CD14-positive monocyte (primary cell): ENCODE results near the gene ZC3H6. TPM values are rescaled to one million over a fixed set of nuclear protein-coding genes. Genes with fewer than 3 reads are reported as not detected.

Experiments
- DNase-seq, 3 donors: peaks; one replicate each; pipeline ENCODE4 v3.0.0-alpha.2; 2011 to 2022
- H2AFZ ChIP-seq: 2 replicates; pipeline ENCODE4 v1.6.0; 2012; ENCODE audit warnings: mild to moderate bottlenecking, low read depth, low read length, inconsistent platforms; ENCODE audit not compliant: insufficient read depth, poor library complexity, severe bottlenecking
- H3K27ac ChIP-seq, 2 donors: 1 replicate in 1 of 2; 2 replicates in 1 of 2; pipeline ENCODE4 v1.5.1; 2012 to 2013; ENCODE audit warnings: low read length in 2 of 2, control low read depth in 1 of 2, inconsistent platforms in 1 of 2, low read depth in 1 of 2, mild to moderate bottlenecking in 1 of 2
- H3K27me3 ChIP-seq, 2 donors: one replicate each; pipeline versions ENCODE4 v1.6.0 to v1.6.1; 2011 to 2013; ENCODE audit warnings: low read length in 2 of 2; ENCODE audit not compliant: control insufficient read depth in 2 of 2, insufficient read depth in 2 of 2
- H3K36me3 ChIP-seq, 2 donors: replicated peaks in 1 of 2; 1 replicate in 1 of 2; 2 replicates in 1 of 2; pipeline versions ENCODE4 v1.5.1 to v1.6.1; 2012 to 2013; ENCODE audit warnings: low read length in 2 of 2, control low read depth in 1 of 2, inconsistent platforms in 1 of 2, mild to moderate bottlenecking in 1 of 2; ENCODE audit not compliant: insufficient read depth in 2 of 2, control insufficient read depth in 1 of 2
- H3K4me1 ChIP-seq, 2 donors: 1 replicate in 1 of 2; 2 replicates in 1 of 2; pipeline versions ENCODE4 v1.5.1 to v1.6.1; 2012 to 2013; ENCODE audit warnings: low read length in 2 of 2, control low read depth in 1 of 2, inconsistent platforms in 1 of 2, mild to moderate bottlenecking in 1 of 2, moderate library complexity in 1 of 2; ENCODE audit not compliant: insufficient read depth in 2 of 2, control insufficient read depth in 1 of 2
- H3K4me2 ChIP-seq: replicated peaks from 2 replicates; pipeline ENCODE3; 2012; ENCODE audit warnings: low read length, moderate library complexity, mild to moderate bottlenecking; ENCODE audit not compliant: poor library complexity, severe bottlenecking; ENCODE audit errors: extremely low read depth
- H3K4me3 ChIP-seq, 3 experiments: fragments of 200-600 bp in 1 of 3; sonication (generic) in 1 of 3; replicated peaks in 1 of 3; 1 replicate in 2 of 3; 2 replicates in 1 of 3; pipeline ENCODE4 v1.5.1; 2011 to 2013; ENCODE audit warnings: low read length in 3 of 3, mild to moderate bottlenecking in 3 of 3, control low read depth in 2 of 3, low read depth in 2 of 3, inconsistent platforms in 1 of 3, moderate library complexity in 1 of 3
- H3K79me2 ChIP-seq: 2 replicates; pipeline ENCODE4 v1.6.0; 2012; ENCODE audit warnings: mild to moderate bottlenecking, control low read depth, inconsistent platforms, low read length, moderate library complexity; ENCODE audit not compliant: insufficient read depth
- H3K9ac ChIP-seq: 2 replicates; pipeline ENCODE4 v1.6.0; 2017; ENCODE audit warnings: low read length, mild to moderate bottlenecking; ENCODE audit not compliant: insufficient read depth, poor library complexity, severe bottlenecking
- H3K9me3 ChIP-seq, 2 donors: replicated peaks in 1 of 2; 1 replicate in 1 of 2; 2 replicates in 1 of 2; pipeline versions ENCODE4 v1.5.1 to v1.6.1; 2012 to 2013; ENCODE audit warnings: low read length in 2 of 2, control low read depth in 1 of 2; ENCODE audit not compliant: control insufficient read depth in 1 of 2, insufficient read depth in 1 of 2
- H4K20me1 ChIP-seq: 2 replicates; pipeline ENCODE4 v1.6.0; 2012; ENCODE audit warnings: mild to moderate bottlenecking, low read length, control low read depth, moderate library complexity; ENCODE audit not compliant: insufficient read depth
- H3K27ac Mint-ChIP-seq, 7 donors: one replicate each; pipeline ENCODE4 v1.8.0; 2020; ENCODE audit warnings: mild to moderate bottlenecking in 7 of 7, mixed read lengths in 7 of 7, moderate library complexity in 6 of 7, inconsistent platforms in 2 of 7
- H3K27me3 Mint-ChIP-seq, 3 donors: one replicate each; pipeline ENCODE4 v1.8.0; 2021 to 2022; ENCODE audit warnings: low read depth in 3 of 3, mild to moderate bottlenecking in 3 of 3, mixed read lengths in 3 of 3, moderate library complexity in 3 of 3, inconsistent platforms in 1 of 3
- H3K36me3 Mint-ChIP-seq, 2 donors: one replicate each; pipeline ENCODE4 v1.8.0; 2020; ENCODE audit warnings: mixed read lengths in 2 of 2, inconsistent platforms in 1 of 2, mild to moderate bottlenecking in 1 of 2
- H3K4me1 Mint-ChIP-seq: one replicate; pipeline ENCODE4 v1.8.0; 2020; ENCODE audit warnings: mild to moderate bottlenecking, mixed read lengths
- H3K4me3 Mint-ChIP-seq, 2 donors: one replicate each; pipeline ENCODE4 v1.8.0; 2020; ENCODE audit warnings: mild to moderate bottlenecking in 2 of 2, mixed read lengths in 2 of 2, moderate library complexity in 1 of 2
- H3K9me3 Mint-ChIP-seq, 7 donors: one replicate each; pipeline ENCODE4 v1.8.0; 2020 to 2022; ENCODE audit warnings: mixed read lengths in 7 of 7, mild to moderate bottlenecking in 6 of 7, moderate library complexity in 6 of 7, inconsistent platforms in 2 of 7
- CTCF ChIP-seq: fragments of 200-600 bp; IDR thresholded peaks from one replicate; pipeline ENCODE4 v1.8.0; 2022; ENCODE audit warnings: antibody characterized with exemption, mild to moderate bottlenecking
- WGBS: methylation state at CpG from one replicate; pipeline ENCODE4 v1.1.5; 2013; ENCODE audit warnings: missing lambda C conversion rate; ENCODE audit not compliant: insufficient coverage; 5-methylcytosine and 5-hydroxymethylcytosine counted together
- intact Hi-C, 2 donors: fragments of 100-400 bp; cut with micrococcal nuclease; formaldehyde crosslinking; loops; one replicate each; pipeline versions ENCODE4 v1.15.0 to v1.15.1; 2023
- polyA plus RNA-seq, 3 donors: library from polyadenylated mRNA; depleted of rRNA in 1 of 3; unstranded in 2 of 3; stranded (reverse) in 1 of 3; fragments of 300-500 nt in 2 of 3; fragments of >200 nt in 1 of 3; fragmentation: Illumina TruSeq in 2 of 3; gene quantifications; 1 replicate in 2 of 3; 2 replicates in 1 of 3; pipeline ENCODE4 v1.2.3, GENCODE V29; 2012 to 2021

Gene ZC3H6
- polyA plus RNA-seq, 3 donors: 2.1 to 2.5 (median 2.4) TPM

- TF ChIP-seq CTCF: no peak
- Histone ChIP-seq H3K4me3 (peak overlapping the region; percentile 62 to 93 (median 83)), H3K9me3 (no peaks in the 10 kb centered on the region), H2AFZ (peak overlapping the region; percentile 82), H3K4me2 (peak overlapping the region; percentile 80), H3K4me1 (peaks cover 3 to 12% of the 10 kb centered on the region in 2 donors), H3K27me3 (no peaks in the 10 kb centered on the region), H3K9ac (peak overlapping the region; percentile 100), H3K36me3 (no peaks in the 10 kb centered on the region), H4K20me1 (no peaks in the 10 kb centered on the region), H3K27ac (peak overlapping the region; percentile 98 to 99), H3K79me2 (peaks cover 22% of the 10 kb centered on the region)
- H3K4me3 Mint-ChIP-seq: peak overlapping the region; percentile 84 to 90
- peaks cover 2% of the 10 kb centered on the region in 2 donors for H3K36me3 Mint-ChIP-seq
- peak; percentile 72 to 77 (median 74) for DNase-seq
- peaks cover 6% of the 10 kb centered on the region for H3K4me1 Mint-ChIP-seq
- H3K27me3 Mint-ChIP-seq: no peaks in the 10 kb centered on the region
- under 1% methylated on average over 46 of the region's 66 CpGs for WGBS
- H3K9me3 Mint-ChIP-seq: no peaks in the 10 kb centered on the region
- peak overlapping the region; percentile 95 to 98 (median 97) for H3K27ac Mint-ChIP-seq
- intact Hi-C loops: loop anchor here in 1 of 2 donors (10.0 kb wide), 1 partner anchor 221 kb away; the partner anchor contains the start of gene TMEM87B
Observed at GRCh38 chr2:112275887-112276773, 733 bp downstream of the ZC3H6 start.

GRCh38 chr2:112276954-112277353 lies 1.6 kb downstream of the ZC3H6 start:
- Histone ChIP-seq H3K4me1 (peaks cover 3 to 12% of the 10 kb centered on the region in 2 donors), H3K9me3 (no peaks in the 10 kb centered on the region), H3K36me3 (no peaks in the 10 kb centered on the region), H4K20me1 (no peaks in the 10 kb centered on the region), H3K27ac (no peak overlapping the region), H3K27me3 (no peaks in the 10 kb centered on the region), H3K79me2 (peaks cover 22% of the 10 kb centered on the region), H3K4me2 (peak overlapping the region; percentile 80), H3K9ac (no peak overlapping the region), H2AFZ (peak overlapping the region; percentile 80), H3K4me3 (peak overlapping the region in 1 of 3 experiments; percentile 83)
- Mint-ChIP-seq H3K9me3 (no peaks in the 10 kb centered on the region), H3K4me3 (no peak overlapping the region), H3K36me3 (peaks cover 2% of the 10 kb centered on the region in 2 donors), H3K27me3 (no peaks in the 10 kb centered on the region), H3K4me1 (peaks cover 6% of the 10 kb centered on the region), H3K27ac (no peak overlapping the region)
- TF ChIP-seq CTCF: no peak
- intact Hi-C loops: loop anchor here in 1 of 2 donors (10.0 kb wide), 1 partner anchor 222 kb away; the partner anchor contains the start of gene TMEM87B
- WGBS: no CpG with 5 or more reads among the region's 5 CpGs
- DNase-seq: no peak
